ENCODE data around the gene WDFY4. TPM values are rescaled to one million over a fixed set of nuclear protein-coding genes. Genes with fewer than 3 reads are reported as not detected.

The WDFY4 gene
- total RNA-seq, 2 experiments from 2014 or later = 0.08 TPM; not detected in 1

GRCh38 chr10:48945441-48946130 lies 260.9 kb downstream of the WDFY4 start:
- POLR2A ChIA-PET = no interaction called here
- H3K27ac Mint-ChIP-seq = no peak overlapping the region
- H3K4me1 Mint-ChIP-seq = no peaks in the 10 kb centered on the region
- DNase-seq = no peak
- CTCF ChIA-PET = interaction anchor here (1.2 kb wide), 1 partner anchor 287 kb away, joined by 3 read pairs; no protein-coding TSS in a partner anchor
- H3K27me3 Mint-ChIP-seq = no peaks in the 10 kb centered on the region
- H3K9me3 Mint-ChIP-seq = no peaks in the 10 kb centered on the region
- H3K4me3 Mint-ChIP-seq = no peak overlapping the region
- H3K36me3 Mint-ChIP-seq (ENCODE audit: low read depth) = no peaks in the 10 kb centered on the region

GRCh38 chr10:48946332-48946731 lies 261.7 kb downstream of the WDFY4 start:
- CTCF ChIA-PET = no interaction called here
- Mint-ChIP-seq H3K36me3 (ENCODE audit: low read depth) (no peaks in the 10 kb centered on the region), H3K27ac (no peak overlapping the region)

GRCh38 chr10:48946891-48947500 lies 262.3 kb downstream of the WDFY4 start:
- Mint-ChIP-seq H3K4me1 (no peaks in the 10 kb centered on the region), H3K36me3 (ENCODE audit: low read depth) (no peaks in the 10 kb centered on the region), H3K27ac (no peak overlapping the region), H3K9me3 (no peaks in the 10 kb centered on the region), H3K27me3 (no peaks in the 10 kb centered on the region), H3K4me3 (no peak overlapping the region)
- no peak for DNase-seq
- POLR2A ChIA-PET = no interaction called here
- CTCF ChIA-PET = no interaction called here

More at GRCh38 chr10:48946332-48946731, 261.7 kb downstream of the WDFY4 start:
- no peak for DNase-seq
- Mint-ChIP-seq H3K9me3 (no peaks in the 10 kb centered on the region), H3K27me3 (no peaks in the 10 kb centered on the region), H3K4me1 (no peaks in the 10 kb centered on the region), H3K4me3 (no peak overlapping the region)
- POLR2A ChIA-PET = no interaction called here

GRCh38 chr10:48947690-48948469 lies 263.2 kb downstream of the WDFY4 start:
- H3K27ac Mint-ChIP-seq = no peak overlapping the region
- no peaks in the 10 kb centered on the region for H3K9me3 Mint-ChIP-seq
- no peaks in the 10 kb centered on the region for H3K4me1 Mint-ChIP-seq
- no peaks in the 10 kb centered on the region for H3K27me3 Mint-ChIP-seq
- ChIA-PET POLR2A (no interaction called here), CTCF (interaction anchor here (1.3 kb wide), 1 partner anchor 292 kb away, joined by 5 read pairs; no protein-coding TSS in a partner anchor)
- H3K4me3 Mint-ChIP-seq = no peak overlapping the region
- DNase-seq = no peak
- no peaks in the 10 kb centered on the region for H3K36me3 Mint-ChIP-seq (ENCODE audit: low read depth)

GRCh38 chr10:48948470-48949037 lies 263.9 kb downstream of the WDFY4 start:
- no peak for DNase-seq
- Mint-ChIP-seq H3K36me3 (ENCODE audit: low read depth) (no peaks in the 10 kb centered on the region), H3K9me3 (no peaks in the 10 kb centered on the region), H3K4me3 (no peak overlapping the region), H3K4me1 (no peaks in the 10 kb centered on the region), H3K27ac (no peak overlapping the region), H3K27me3 (peaks cover 3% of the 10 kb centered on the region)
- ChIA-PET POLR2A (no interaction called here), CTCF (interaction anchor here (1.3 kb wide), 1 partner anchor 292 kb away, joined by 5 read pairs; no protein-coding TSS in a partner anchor)

- ChIA-PET POLR2A (no interaction called here), CTCF (interaction anchor here (1.0 kb wide), 1 partner anchor 295 kb away, joined by 3 read pairs; no protein-coding TSS in a partner anchor)
- Mint-ChIP-seq H3K9me3 (no peaks in the 10 kb centered on the region), H3K36me3 (ENCODE audit: low read depth) (no peaks in the 10 kb centered on the region), H3K4me1 (no peaks in the 10 kb centered on the region), H3K27me3 (peaks cover 5% of the 10 kb centered on the region), H3K4me3 (no peak overlapping the region), H3K27ac (no peak overlapping the region)
- DNase-seq = no peak
Observed at GRCh38 chr10:48951707-48952106, 267.0 kb downstream of the WDFY4 start.

- H3K27me3 Mint-ChIP-seq = peaks cover 17% of the 10 kb centered on the region
- no peaks in the 10 kb centered on the region for H3K4me1 Mint-ChIP-seq
- H3K4me3 Mint-ChIP-seq = no peak overlapping the region
- POLR2A ChIA-PET = no interaction called here
- CTCF ChIA-PET = no interaction called here
- H3K27ac Mint-ChIP-seq = no peak overlapping the region
- H3K36me3 Mint-ChIP-seq (ENCODE audit: low read depth) = no peaks in the 10 kb centered on the region
- no peak for DNase-seq
- no peaks in the 10 kb centered on the region for H3K9me3 Mint-ChIP-seq
Observed at GRCh38 chr10:48957361-48958151, 272.9 kb downstream of the WDFY4 start.

GRCh38 chr10:48958598-48959190 lies 274.0 kb downstream of the WDFY4 start:
- H3K27me3 Mint-ChIP-seq = peaks cover 13% of the 10 kb centered on the region
- no peak overlapping the region for H3K27ac Mint-ChIP-seq
- no peak overlapping the region for H3K4me3 Mint-ChIP-seq
- DNase-seq = no peak
- no peaks in the 10 kb centered on the region for H3K36me3 Mint-ChIP-seq (ENCODE audit: low read depth)
- CTCF ChIA-PET = no interaction called here
- no peaks in the 10 kb centered on the region for H3K9me3 Mint-ChIP-seq
- POLR2A ChIA-PET = no interaction called here
- no peaks in the 10 kb centered on the region for H3K4me1 Mint-ChIP-seq

- Mint-ChIP-seq H3K27me3 (peaks cover 18% of the 10 kb centered on the region), H3K9me3 (no peaks in the 10 kb centered on the region)
- CTCF ChIA-PET = interaction anchor here (0.6 kb wide), 1 partner anchor 444 kb away, joined by 3 read pairs; no protein-coding TSS in a partner anchor
Observed at GRCh38 chr10:48964038-48964437, 279.4 kb downstream of the WDFY4 start.

GRCh38 chr10:48965460-48965859 lies 280.8 kb downstream of the WDFY4 start:
- Mint-ChIP-seq H3K4me1 (peaks cover 3% of the 10 kb centered on the region), H3K4me3 (no peak overlapping the region), H3K27me3 (peaks cover 18% of the 10 kb centered on the region), H3K9me3 (no peaks in the 10 kb centered on the region), H3K27ac (no peak overlapping the region), H3K36me3 (ENCODE audit: low read depth) (no peaks in the 10 kb centered on the region)
- ChIA-PET CTCF (interaction anchor here (0.7 kb wide), 1 partner anchor 309 kb away, joined by 3 read pairs; no protein-coding TSS in a partner anchor), POLR2A (no interaction called here)
- DNase-seq = no peak

More at GRCh38 chr10:48964038-48964437, 279.4 kb downstream of the WDFY4 start:
- H3K4me1 Mint-ChIP-seq = no peaks in the 10 kb centered on the region
- H3K4me3 Mint-ChIP-seq = no peak overlapping the region
- no peak overlapping the region for H3K27ac Mint-ChIP-seq
- no peaks in the 10 kb centered on the region for H3K36me3 Mint-ChIP-seq (ENCODE audit: low read depth)
- no peak for DNase-seq
- POLR2A ChIA-PET = no interaction called here

- DNase-seq = no peak
- Mint-ChIP-seq H3K9me3 (no peaks in the 10 kb centered on the region), H3K27ac (no peak overlapping the region), H3K4me3 (no peak overlapping the region), H3K4me1 (peaks cover 9% of the 10 kb centered on the region), H3K36me3 (ENCODE audit: low read depth) (no peaks in the 10 kb centered on the region), H3K27me3 (peaks cover 11% of the 10 kb centered on the region)
- POLR2A ChIA-PET = no interaction called here
- CTCF ChIA-PET = no interaction called here
Observed at GRCh38 chr10:48968036-48968435, 283.4 kb downstream of the WDFY4 start.

GRCh38 chr10:48970046-48970445 lies 285.4 kb downstream of the WDFY4 start:
- DNase-seq = no peak
- Mint-ChIP-seq H3K4me3 (no peak overlapping the region), H3K9me3 (no peaks in the 10 kb centered on the region), H3K27me3 (peaks cover 8% of the 10 kb centered on the region), H3K36me3 (ENCODE audit: low read depth) (no peaks in the 10 kb centered on the region), H3K4me1 (peaks cover 9% of the 10 kb centered on the region), H3K27ac (no peak overlapping the region)
- ChIA-PET CTCF (interaction anchor here (1.2 kb wide), 1 partner anchor 313 kb away, joined by 4 read pairs; no protein-coding TSS in a partner anchor), POLR2A (no interaction called here)

All from activated CD4-positive, alpha-beta memory T cell treated with anti-CD3 and anti-CD28 coated beads, Interleukin-2, amount 10 ng/mL, durations not matched to agents 7 days and 5 days (primary cell).